GM12878 (cell line): ENCODE measurements around the gene RAB40B. TPM values are rescaled to one million over a fixed set of nuclear protein-coding genes. Genes with fewer than 3 reads are reported as not detected.

Experiments
- ATAC-seq: fragments of 200-7000 bp; cut with Tn5 transposase; 3 replicates; pipeline ENCODE4 v1.9.1; 2020; ENCODE audit warnings: mild to moderate bottlenecking, moderate library complexity
- BruUV-seq: library from RNA; stranded (reverse); fragments of 400-500 nt; replicated peaks from 2 replicates; lab custom pipeline; 2021; lab: Mats Ljungman, UMichigan
- CTCF ChIA-PET: fragments of 300-600 bp; sonication (Branson Sonifier 250); formaldehyde crosslinking; extraction: SDS; loops from one replicate; lab custom pipeline; 2021; ENCODE audit warnings: inconsistent platforms; lab: Yijun Ruan, JAX
- POLR2A ChIA-PET: fragments of 350-600 bp; formaldehyde crosslinking; extraction: SDS; loops from one replicate; lab custom pipeline; 2021; ENCODE audit warnings: inconsistent platforms; lab: Charles Lee
- RAD21 ChIA-PET: fragments of 300-600 bp; sonication (Branson Sonifier 250); formaldehyde crosslinking; loops from one replicate; lab custom pipeline; 2023; ENCODE audit warnings: antibody characterized with exemption; ENCODE audit not compliant: unreplicated experiment; lab: Charles Lee
- SMC1A ChIA-PET: fragments of 300-600 bp; sonication (Branson Sonifier 250); formaldehyde crosslinking; loops from one replicate; lab custom pipeline; 2023; ENCODE audit not compliant: unreplicated experiment, uncharacterized antibody; lab: Charles Lee
- DNase-seq: peaks from one replicate; pipeline ENCODE4 v3.0.0-alpha.2; 2011; ENCODE audit warnings: low read depth, low spot score
- FAIRE-seq: peaks from 3 replicates; lab custom pipeline; 2011; peaks lifted over from hg19 to GRCh38; lab: Jason Lieb, UNC
- H2AFZ ChIP-seq: 2 replicates; pipeline ENCODE4 v1.6.0; 2011; ENCODE audit warnings: low read depth, low read length, control low read depth; ENCODE audit not compliant: control insufficient read depth
- H3K27ac ChIP-seq: 2 replicates; pipeline ENCODE4 v1.5.1; 2011; ENCODE audit warnings: control low read depth; ENCODE audit not compliant: control insufficient read depth, insufficient read depth
- H3K27me3 ChIP-seq, 2 experiments: replicated peaks in 1 of 2; 2 replicates each; pipeline versions ENCODE4 v1.6.0 to v1.6.1; 2011; ENCODE audit warnings: low read length in 1 of 2; ENCODE audit not compliant: control insufficient read depth in 2 of 2, insufficient read depth in 2 of 2
- H3K36me3 ChIP-seq, 2 experiments: 2 replicates each; pipeline ENCODE4 v1.5.1; 2011; ENCODE audit warnings: low read length in 1 of 2; ENCODE audit not compliant: control insufficient read depth in 2 of 2, insufficient read depth in 2 of 2
- H3K4me1 ChIP-seq: 2 replicates; pipeline ENCODE4 v1.6.1; 2011; ENCODE audit warnings: mild to moderate bottlenecking, low read length, moderate library complexity, mixed read lengths; ENCODE audit not compliant: control insufficient read depth, insufficient read depth
- H3K4me2 ChIP-seq: 2 replicates; pipeline ENCODE4 v1.6.0; 2011; ENCODE audit warnings: control low read depth; ENCODE audit not compliant: control insufficient read depth, insufficient read depth
- H3K4me3 ChIP-seq: fragments of 200-600 bp; sonication (generic); 2 replicates; pipeline ENCODE4 v1.5.1; 2016
- H3K79me2 ChIP-seq: 2 replicates; pipeline ENCODE4 v1.6.0; 2011; ENCODE audit warnings: low read length; ENCODE audit not compliant: control insufficient read depth, insufficient read depth
- H3K9ac ChIP-seq: 2 replicates; pipeline ENCODE4 v1.8.0; 2011; ENCODE audit warnings: low read length, control low read depth, mixed read lengths; ENCODE audit not compliant: control insufficient read depth, insufficient read depth
- H3K9me3 ChIP-seq: replicated peaks from 3 replicates; pipeline ENCODE4 v1.5.1; 2011; ENCODE audit warnings: mild to moderate bottlenecking, low read length; ENCODE audit not compliant: control insufficient read depth, insufficient read depth
- H4K20me1 ChIP-seq: 2 replicates; pipeline ENCODE4 v1.6.0; 2011; ENCODE audit not compliant: control insufficient read depth, insufficient read depth
- ASH2L ChIP-seq: fragments of 300-600, 200-600 bp; sonication (generic); IDR thresholded peaks from 2 replicates; pipeline ENCODE4 v1.6.1; 2017; ENCODE audit warnings: low read depth, mild to moderate bottlenecking, borderline replicate concordance
- GABPA ChIP-seq: IDR thresholded peaks from 2 replicates; pipeline ENCODE4 v1.6.1; 2014; ENCODE audit warnings: antibody characterized with exemption, low read depth, mild to moderate bottlenecking, inconsistent platforms
- IRF4 ChIP-seq: IDR thresholded peaks from 2 replicates; pipeline ENCODE4 v1.6.1; 2011; ENCODE audit warnings: low read depth, low read length
- KAT2A ChIP-seq: conservative IDR thresholded peaks from 2 replicates; pipeline ENCODE4 v1.6.1; 2011; ENCODE audit warnings: low read depth, low read length; ENCODE audit not compliant: control insufficient read depth
- MTA3 ChIP-seq: IDR thresholded peaks from 2 replicates; pipeline ENCODE4 v1.6.1; 2012; ENCODE audit warnings: low read length, inconsistent platforms, borderline replicate concordance
- PAX5 ChIP-seq: IDR thresholded peaks from 2 replicates; pipeline ENCODE4 v1.6.1; 2011; ENCODE audit warnings: low read depth, low read length, borderline replicate concordance
- RFX5 ChIP-seq: IDR thresholded peaks from 2 replicates; pipeline ENCODE4 v1.6.1; 2011; ENCODE audit warnings: low read depth, low read length, improper control_type of control experiment
- STAT1 ChIP-seq: fragments of 450-650 bp; conservative IDR thresholded peaks from 2 replicates; pipeline ENCODE4 v1.6.1; 2014; ENCODE audit warnings: antibody characterized with exemption, mild to moderate bottlenecking
- ZNF384 ChIP-seq: IDR thresholded peaks from 2 replicates; pipeline ENCODE4 v1.6.1; 2012; ENCODE audit warnings: low read depth, mild to moderate bottlenecking, low read length, improper control_type of control experiment, borderline replicate concordance
- WGBS: methylation state at CpG from one replicate; pipeline ENCODE4 v1.1.6; 2016; ENCODE audit warnings: low lambda C conversion rate; ENCODE audit not compliant: insufficient replicate concordance, insufficient coverage; ENCODE audit errors: missing lambda C conversion rate; 5-methylcytosine and 5-hydroxymethylcytosine counted together
- in situ Hi-C: fragments of 300-500 bp; cut with MboI; formaldehyde crosslinking; loops from 9 replicates; pipeline ENCODE4 v1.14.3; 2018; ENCODE audit warnings: mixed read lengths
- intact Hi-C: fragments of 100-400 bp; cut with micrococcal nuclease; formaldehyde crosslinking; loops from one replicate; pipeline ENCODE4 v1.14.2; 2022; ENCODE audit not compliant: unreplicated experiment
- polyA plus RNA-seq, 11 experiments: library from polyadenylated mRNA; depleted of rRNA in 4 of 11; unstranded in 6 of 11; stranded (reverse) in 5 of 11; fragments of >200 nt; fragmentation: Nextera tagmentation in 4 of 11; fragmentation: Illumina TruSeq in 1 of 11; extraction: Ambion mirVana in 4 of 11; extraction: Trizol in 1 of 11; gene quantifications; 1 replicate in 1 of 11; 2 replicates in 10 of 11; pipeline versions ENCODE4 v1.2.1 to v1.2.3, GENCODE V29; 2011 to 2016; ENCODE audit warnings: inconsistent platforms in 2 of 11, missing spikeins in 2 of 11, low read depth in 1 of 11
- total RNA-seq, 4 experiments: library from RNA; depleted of rRNA in 3 of 4; stranded (reverse); fragments of >200 nt in 3 of 4; fragmentation: Illumina TruSeq in 1 of 4; extraction: Trizol in 1 of 4; gene quantifications; 2 replicates each; pipeline versions ENCODE4 v1.2.1 to v1.2.3, GENCODE V29; 2013 to 2021
- TF ChIP-seq, protein P1 (sequence below): IDR thresholded peaks from 2 replicates; pipeline ENCODE4 v1.6.1; 2011; ENCODE audit warnings: low read depth, mild to moderate bottlenecking, low read length, moderate library complexity, borderline replicate concordance; ENCODE audit errors: extremely low read depth
- TF ChIP-seq, protein P2 (sequence below): IDR thresholded peaks from 2 replicates; pipeline ENCODE4 v1.6.1; 2012; ENCODE audit warnings: improper control_type of control experiment, low read depth, low read length; ENCODE audit not compliant: insufficient replicate concordance
- TF ChIP-seq, protein P3 (sequence below), 3 experiments: IDR thresholded peaks in 2 of 3; conservative IDR thresholded peaks in 1 of 3; 2 replicates each; pipeline ENCODE4 v1.5.1; 2011; ENCODE audit warnings: low read depth in 3 of 3, low read length in 3 of 3, mild to moderate bottlenecking in 3 of 3, control low read depth in 2 of 3, moderate library complexity in 2 of 3, inconsistent platforms in 1 of 3, mixed read lengths in 1 of 3; ENCODE audit not compliant: control insufficient read depth in 2 of 3, insufficient read depth in 1 of 3; ENCODE audit errors: extremely low read depth in 1 of 3
- TF ChIP-seq, protein P4 (sequence below): fragments of 450-650 bp; IDR thresholded peaks from 2 replicates; pipeline ENCODE4 v1.6.1; 2018; ENCODE audit warnings: borderline replicate concordance, mild to moderate bottlenecking; ENCODE audit not compliant: partially characterized antibody

The RAB40B gene
- total and polyA plus RNA-seq, 10 of the 15 experiments (the other 5 are each of a cell fraction or from before 2014, with no cell fraction given), result 0.06 to 2.8 (median 1.4) TPM

DNA sequence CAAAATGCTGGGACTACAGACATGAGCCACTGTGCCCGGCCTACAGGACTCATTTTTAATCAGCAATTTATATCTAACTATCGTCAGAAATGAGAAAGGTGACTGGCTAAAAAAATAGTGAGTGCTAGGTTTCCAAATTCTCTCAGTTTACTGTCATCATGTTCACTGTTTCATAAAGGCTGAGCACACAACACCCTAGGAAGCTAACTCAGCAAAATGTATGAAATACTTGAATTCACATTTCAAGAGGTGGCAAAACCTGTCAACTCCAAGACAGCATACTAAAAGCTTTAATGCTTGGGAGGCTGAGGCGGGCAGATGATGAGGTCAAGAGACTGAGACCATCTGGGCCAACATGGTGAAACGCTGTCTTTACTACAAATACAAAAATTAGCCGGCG, 67.0 kb downstream of the RAB40B start (continued):
- TF ChIP-seq ASH2L (no peak), STAT1 (no peak), PAX5 (no peak), IRF4 (no peak)
- TF ChIP-seq, protein P1, sequence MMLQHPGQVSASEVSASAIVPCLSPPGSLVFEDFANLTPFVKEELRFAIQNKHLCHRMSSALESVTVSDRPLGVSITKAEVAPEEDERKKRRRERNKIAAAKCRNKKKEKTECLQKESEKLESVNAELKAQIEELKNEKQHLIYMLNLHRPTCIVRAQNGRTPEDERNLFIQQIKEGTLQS, result no peak

DNA sequence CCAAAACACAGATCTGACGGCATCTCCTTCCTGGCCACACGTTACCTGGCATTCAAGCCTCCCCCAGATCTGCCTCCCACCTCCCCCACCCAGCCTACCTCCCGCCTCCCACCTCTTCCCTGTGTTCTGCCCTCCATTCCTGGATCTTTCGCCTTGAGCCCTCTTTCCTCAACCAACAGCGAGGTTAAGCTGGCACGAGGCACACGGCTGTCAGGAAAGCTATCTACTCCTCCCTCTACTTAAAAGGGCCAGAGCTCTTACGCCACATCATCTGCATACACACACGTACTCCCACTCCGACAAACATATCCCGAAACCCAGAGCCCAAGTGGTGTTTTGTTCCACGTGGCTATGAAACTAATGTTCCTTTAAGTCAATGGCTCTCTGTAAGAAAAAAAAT, 68.3 kb downstream of the RAB40B start:
- SMC1A ChIA-PET, result interaction anchor here (0.8 kb wide), 1 partner anchor 8 kb away, joined by 3 read pairs; no protein-coding TSS in a partner anchor
- Histone ChIP-seq H3K4me2 (no peak overlapping the region), H3K9me3 (no peaks in the 10 kb centered on the region), H2AFZ (no peak overlapping the region), H3K9ac (no peak overlapping the region), H3K4me3 (no peak overlapping the region), H3K27ac (no peak overlapping the region), H3K27me3 (no peaks in the 10 kb centered on the region), H3K79me2 (peaks cover 18% of the 10 kb centered on the region), H3K36me3 (peaks cover 12 to 15% of the 10 kb centered on the region in 2 experiments), H3K4me1 (no peaks in the 10 kb centered on the region), H4K20me1 (peaks cover 3% of the 10 kb centered on the region)
- FAIRE-seq (no peak), DNase-seq (no peak), ATAC-seq (no peak)
- 94% methylated on average over 10 of the region's 12 CpGs for WGBS
- CTCF ChIA-PET, result no interaction called here
- RAD21 ChIA-PET, result no interaction called here
- POLR2A ChIA-PET, result no interaction called here
- no TSS peak for BruUV-seq
- intact Hi-C loops, result no loop called here
- in situ Hi-C loops, result no loop called here
- TF ChIP-seq GABPA, result no peak
- TF ChIP-seq ZNF384, result no peak
- no peak for TF ChIP-seq KAT2A
- TF ChIP-seq, protein P2, sequence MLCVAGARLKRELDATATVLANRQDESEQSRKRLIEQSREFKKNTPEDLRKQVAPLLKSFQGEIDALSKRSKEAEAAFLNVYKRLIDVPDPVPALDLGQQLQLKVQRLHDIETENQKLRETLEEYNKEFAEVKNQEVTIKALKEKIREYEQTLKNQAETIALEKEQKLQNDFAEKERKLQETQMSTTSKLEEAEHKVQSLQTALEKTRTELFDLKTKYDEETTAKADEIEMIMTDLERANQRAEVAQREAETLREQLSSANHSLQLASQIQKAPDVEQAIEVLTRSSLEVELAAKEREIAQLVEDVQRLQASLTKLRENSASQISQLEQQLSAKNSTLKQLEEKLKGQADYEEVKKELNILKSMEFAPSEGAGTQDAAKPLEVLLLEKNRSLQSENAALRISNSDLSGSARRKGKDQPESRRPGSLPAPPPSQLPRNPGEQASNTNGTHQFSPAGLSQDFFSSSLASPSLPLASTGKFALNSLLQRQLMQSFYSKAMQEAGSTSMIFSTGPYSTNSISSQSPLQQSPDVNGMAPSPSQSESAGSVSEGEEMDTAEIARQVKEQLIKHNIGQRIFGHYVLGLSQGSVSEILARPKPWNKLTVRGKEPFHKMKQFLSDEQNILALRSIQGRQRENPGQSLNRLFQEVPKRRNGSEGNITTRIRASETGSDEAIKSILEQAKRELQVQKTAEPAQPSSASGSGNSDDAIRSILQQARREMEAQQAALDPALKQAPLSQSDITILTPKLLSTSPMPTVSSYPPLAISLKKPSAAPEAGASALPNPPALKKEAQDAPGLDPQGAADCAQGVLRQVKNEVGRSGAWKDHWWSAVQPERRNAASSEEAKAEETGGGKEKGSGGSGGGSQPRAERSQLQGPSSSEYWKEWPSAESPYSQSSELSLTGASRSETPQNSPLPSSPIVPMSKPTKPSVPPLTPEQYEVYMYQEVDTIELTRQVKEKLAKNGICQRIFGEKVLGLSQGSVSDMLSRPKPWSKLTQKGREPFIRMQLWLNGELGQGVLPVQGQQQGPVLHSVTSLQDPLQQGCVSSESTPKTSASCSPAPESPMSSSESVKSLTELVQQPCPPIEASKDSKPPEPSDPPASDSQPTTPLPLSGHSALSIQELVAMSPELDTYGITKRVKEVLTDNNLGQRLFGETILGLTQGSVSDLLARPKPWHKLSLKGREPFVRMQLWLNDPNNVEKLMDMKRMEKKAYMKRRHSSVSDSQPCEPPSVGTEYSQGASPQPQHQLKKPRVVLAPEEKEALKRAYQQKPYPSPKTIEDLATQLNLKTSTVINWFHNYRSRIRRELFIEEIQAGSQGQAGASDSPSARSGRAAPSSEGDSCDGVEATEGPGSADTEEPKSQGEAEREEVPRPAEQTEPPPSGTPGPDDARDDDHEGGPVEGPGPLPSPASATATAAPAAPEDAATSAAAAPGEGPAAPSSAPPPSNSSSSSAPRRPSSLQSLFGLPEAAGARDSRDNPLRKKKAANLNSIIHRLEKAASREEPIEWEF, result no peak
- TF ChIP-seq, protein P3, sequence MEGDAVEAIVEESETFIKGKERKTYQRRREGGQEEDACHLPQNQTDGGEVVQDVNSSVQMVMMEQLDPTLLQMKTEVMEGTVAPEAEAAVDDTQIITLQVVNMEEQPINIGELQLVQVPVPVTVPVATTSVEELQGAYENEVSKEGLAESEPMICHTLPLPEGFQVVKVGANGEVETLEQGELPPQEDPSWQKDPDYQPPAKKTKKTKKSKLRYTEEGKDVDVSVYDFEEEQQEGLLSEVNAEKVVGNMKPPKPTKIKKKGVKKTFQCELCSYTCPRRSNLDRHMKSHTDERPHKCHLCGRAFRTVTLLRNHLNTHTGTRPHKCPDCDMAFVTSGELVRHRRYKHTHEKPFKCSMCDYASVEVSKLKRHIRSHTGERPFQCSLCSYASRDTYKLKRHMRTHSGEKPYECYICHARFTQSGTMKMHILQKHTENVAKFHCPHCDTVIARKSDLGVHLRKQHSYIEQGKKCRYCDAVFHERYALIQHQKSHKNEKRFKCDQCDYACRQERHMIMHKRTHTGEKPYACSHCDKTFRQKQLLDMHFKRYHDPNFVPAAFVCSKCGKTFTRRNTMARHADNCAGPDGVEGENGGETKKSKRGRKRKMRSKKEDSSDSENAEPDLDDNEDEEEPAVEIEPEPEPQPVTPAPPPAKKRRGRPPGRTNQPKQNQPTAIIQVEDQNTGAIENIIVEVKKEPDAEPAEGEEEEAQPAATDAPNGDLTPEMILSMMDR (IDR thresholded peaks at IDR 0.05 in 2 of 3, conservative IDR thresholded peaks at IDR 0.05 in 1 of 3; ENCODE audit: control insufficient read depth in 2 of 3, extremely low read depth in 1 of 3, insufficient read depth in 1 of 3, low read depth in 3 of 3, low read length in 3 of 3), result no peak
- no peak for TF ChIP-seq RFX5
- TF ChIP-seq, protein P4, sequence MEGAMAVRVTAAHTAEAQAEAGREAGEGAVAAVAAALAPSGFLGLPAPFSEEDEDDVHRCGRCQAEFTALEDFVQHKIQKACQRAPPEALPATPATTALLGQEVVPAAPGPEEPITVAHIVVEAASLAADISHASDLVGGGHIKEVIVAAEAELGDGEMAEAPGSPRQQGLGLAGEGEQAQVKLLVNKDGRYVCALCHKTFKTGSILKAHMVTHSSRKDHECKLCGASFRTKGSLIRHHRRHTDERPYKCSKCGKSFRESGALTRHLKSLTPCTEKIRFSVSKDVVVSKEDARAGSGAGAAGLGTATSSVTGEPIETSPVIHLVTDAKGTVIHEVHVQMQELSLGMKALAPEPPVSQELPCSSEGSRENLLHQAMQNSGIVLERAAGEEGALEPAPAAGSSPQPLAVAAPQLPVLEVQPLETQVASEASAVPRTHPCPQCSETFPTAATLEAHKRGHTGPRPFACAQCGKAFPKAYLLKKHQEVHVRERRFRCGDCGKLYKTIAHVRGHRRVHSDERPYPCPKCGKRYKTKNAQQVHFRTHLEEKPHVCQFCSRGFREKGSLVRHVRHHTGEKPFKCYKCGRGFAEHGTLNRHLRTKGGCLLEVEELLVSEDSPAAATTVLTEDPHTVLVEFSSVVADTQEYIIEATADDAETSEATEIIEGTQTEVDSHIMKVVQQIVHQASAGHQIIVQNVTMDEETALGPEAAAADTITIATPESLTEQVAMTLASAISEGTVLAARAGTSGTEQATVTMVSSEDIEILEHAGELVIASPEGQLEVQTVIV, result no peak
- no peak for TF ChIP-seq MTA3
